HepG2 (cell line): ENCODE measurements around the gene WNT6. TPM values are rescaled to one million over a fixed set of nuclear protein-coding genes. Genes with fewer than 3 reads are reported as not detected.

Experiments used
- ATAC-seq: fragments of 200-7000 bp; cut with Tn5 transposase; 3 replicates; pipeline ENCODE4 v1.9.1; 2020; ENCODE audit warnings: mild to moderate bottlenecking, moderate library complexity
- BruUV-seq: library from RNA; stranded (reverse); fragments of 400-500 nt; replicated peaks from 2 replicates; lab custom pipeline; 2021; lab: Mats Ljungman, UMichigan
- CTCF ChIA-PET: fragments of 300-600 bp; formaldehyde crosslinking; extraction: SDS; loops from one replicate; lab custom pipeline; 2021; ENCODE audit warnings: low total read pairs, inconsistent platforms, low intra/inter-chr PET ratio; lab: Yijun Ruan, JAX
- POLR2A ChIA-PET: fragments of 350-600 bp; sonication (Branson Sonifier 250); formaldehyde crosslinking; loops from one replicate; lab custom pipeline; 2020; ENCODE audit warnings: antibody characterized with exemption, inconsistent platforms; lab: Yijun Ruan, JAX
- DNase-seq: peaks from one replicate; pipeline ENCODE4 v3.0.0-alpha.2; 2015; ENCODE audit warnings: low spot score
- FAIRE-seq: peaks from 3 replicates; lab custom pipeline; 2011; peaks lifted over from hg19 to GRCh38; lab: Jason Lieb, UNC
- H2AFZ ChIP-seq: one replicate; pipeline ENCODE4 v1.6.1; 2011; ENCODE audit warnings: low read length, inconsistent platforms
- H3K27ac ChIP-seq: fragments of 300-600 bp; 3 replicates; pipeline ENCODE4 v1.8.0; 2011; ENCODE audit warnings: mixed run types, mild to moderate bottlenecking, mixed read lengths, low read length, inconsistent platforms; ENCODE audit not compliant: insufficient read depth; ENCODE audit errors: extremely low read length
- H3K27me3 ChIP-seq, 2 experiments: fragments of 200-600 bp in 1 of 2; 2 replicates in 1 of 2; 3 replicates in 1 of 2; pipeline versions ENCODE4 v1.6.0 to v1.8.0; 2011; ENCODE audit warnings: low read length in 2 of 2, mild to moderate bottlenecking in 2 of 2, moderate library complexity in 2 of 2, inconsistent platforms in 1 of 2; ENCODE audit not compliant: insufficient read depth in 2 of 2, control insufficient read depth in 1 of 2
- H3K36me3 ChIP-seq, 2 experiments: fragments of 200-600 bp in 1 of 2; replicated peaks in 1 of 2; 2 replicates in 1 of 2; 3 replicates in 1 of 2; pipeline versions ENCODE4 v1.5.1 to v1.8.0; 2011; ENCODE audit warnings: low read length in 2 of 2, inconsistent platforms in 1 of 2; ENCODE audit not compliant: insufficient read depth in 2 of 2, control insufficient read depth in 1 of 2
- H3K4me1 ChIP-seq: 2 replicates; pipeline ENCODE4 v1.5.1; 2012; ENCODE audit warnings: low read length, inconsistent platforms; ENCODE audit not compliant: insufficient read depth
- H3K4me2 ChIP-seq: 2 replicates; pipeline ENCODE4 v1.6.0; 2011; ENCODE audit warnings: low read depth, low read length, inconsistent platforms
- H3K4me3 ChIP-seq, 3 experiments: fragments of 200-600 bp in 1 of 3; sonication (generic), shearing (Covaris generic) in 1 of 3; replicated peaks in 1 of 3; 2 replicates each; pipeline ENCODE4 v1.5.1; 2011 to 2016; ENCODE audit warnings: low read length in 3 of 3, inconsistent platforms in 2 of 3, low read depth in 2 of 3, mild to moderate bottlenecking in 2 of 3, control low read depth in 1 of 3, mixed read lengths in 1 of 3; ENCODE audit not compliant: insufficient read depth in 1 of 3
- H3K79me2 ChIP-seq: one replicate; pipeline ENCODE4 v1.6.1; 2011; ENCODE audit warnings: low read length, inconsistent platforms; ENCODE audit not compliant: insufficient read depth
- H3K9ac ChIP-seq: 2 replicates; pipeline ENCODE4 v1.6.0; 2011; ENCODE audit warnings: mild to moderate bottlenecking, low read depth, low read length, inconsistent platforms; ENCODE audit not compliant: insufficient read depth
- H3K9me3 ChIP-seq: 2 replicates; pipeline ENCODE4 v1.5.1; 2012; ENCODE audit warnings: mild to moderate bottlenecking, low read length
- H4K20me1 ChIP-seq: 2 replicates; pipeline ENCODE4 v1.6.0; 2011; ENCODE audit warnings: inconsistent platforms, mild to moderate bottlenecking, low read length, moderate library complexity; ENCODE audit not compliant: insufficient read depth
- CHD2 ChIP-seq: IDR thresholded peaks from 2 replicates; pipeline ENCODE4 v1.6.1; 2011; ENCODE audit warnings: low read depth, low read length, improper control_type of control experiment
- HHEX ChIP-seq: IDR thresholded peaks from 2 replicates; pipeline ENCODE4 v1.6.1; 2016; ENCODE audit warnings: control low read depth
- HMGXB4 ChIP-seq, 2 experiments: sonication (generic) in 1 of 2; formaldehyde crosslinking in 1 of 2; IDR thresholded peaks; 2 replicates each; pipeline versions ENCODE4 v1.4.0 to v1.6.1; 2018 to 2020; ENCODE audit warnings: missing genetic modification reagents in 2 of 2, borderline replicate concordance in 1 of 2, low read depth in 1 of 2, mild to moderate bottlenecking in 1 of 2, missing biosample characterization in 1 of 2
- KMT2A ChIP-seq: sonication (generic); formaldehyde crosslinking; IDR thresholded peaks from 2 replicates; pipeline ENCODE4 v1.4.0; 2020; ENCODE audit warnings: missing genetic modification reagents
- ONECUT2 ChIP-seq: sonication (generic); formaldehyde crosslinking; IDR thresholded peaks from 2 replicates; pipeline ENCODE4 v1.4.0; 2020; ENCODE audit warnings: missing genetic modification reagents
- PITX1 ChIP-seq: sonication (generic); formaldehyde crosslinking; IDR thresholded peaks from 2 replicates; pipeline ENCODE4 v1.5.1; 2020; ENCODE audit warnings: mild to moderate bottlenecking, missing genetic modification reagents
- RBM22 ChIP-seq: fragments of 200-400 bp; formaldehyde crosslinking; optimal IDR thresholded peaks from 2 replicates; pipeline ENCODE3; 2017; ENCODE audit warnings: mild to moderate bottlenecking, low read length, moderate library complexity
- SIX4 ChIP-seq: sonication (generic); formaldehyde crosslinking; IDR thresholded peaks from 2 replicates; pipeline ENCODE4 v1.4.0; 2020; ENCODE audit warnings: missing genetic modification reagents
- SMC3 ChIP-seq: IDR thresholded peaks from 2 replicates; pipeline ENCODE4 v1.6.1; 2011; ENCODE audit warnings: low read length, improper control_type of control experiment
- TEAD3 ChIP-seq: optimal IDR thresholded peaks from 2 replicates; pipeline ENCODE3; 2016; ENCODE audit warnings: borderline replicate concordance
- XRCC5 ChIP-seq: fragments of 200-400 bp; formaldehyde crosslinking; optimal IDR thresholded peaks from 2 replicates; pipeline ENCODE3; 2017; ENCODE audit warnings: mild to moderate bottlenecking, low read length
- ZNF12 ChIP-seq: sonication (generic); formaldehyde crosslinking; IDR thresholded peaks from 2 replicates; pipeline ENCODE4 v1.5.0; 2020; ENCODE audit warnings: missing genetic modification reagents
- ZNF143 ChIP-seq: sonication (generic); formaldehyde crosslinking; IDR thresholded peaks from 2 replicates; pipeline ENCODE4 v1.4.0; 2020; ENCODE audit warnings: missing genetic modification reagents
- ZNF501 ChIP-seq: sonication (generic); formaldehyde crosslinking; IDR thresholded peaks from 2 replicates; pipeline ENCODE4 v1.5.1; 2020; ENCODE audit warnings: mild to moderate bottlenecking, moderate library complexity, missing genetic modification reagents
- ZNF615 ChIP-seq: sonication (generic); formaldehyde crosslinking; IDR thresholded peaks from 2 replicates; pipeline ENCODE4 v1.5.0; 2020; ENCODE audit warnings: mild to moderate bottlenecking, missing genetic modification reagents, borderline replicate concordance
- ZNF670 ChIP-seq: sonication (generic); formaldehyde crosslinking; IDR thresholded peaks from 2 replicates; pipeline ENCODE4 v1.8.0; 2022; ENCODE audit warnings: mild to moderate bottlenecking, missing genetic modification reagents, borderline replicate concordance
- WGBS: methylation state at CpG from one replicate; pipeline ENCODE4 v1.1.6; 2017; ENCODE audit warnings: low lambda C conversion rate; 5-methylcytosine and 5-hydroxymethylcytosine counted together
- in situ Hi-C: cut with HindIII; loops from 2 replicates; pipeline ENCODE4 v1.10.0; 2017; ENCODE audit warnings: low pct_unique_long_range_greater_than_20kb; ENCODE audit not compliant: extremely low pct_ligation_motif_present
- intact Hi-C: fragments of 100-400 bp; cut with micrococcal nuclease; formaldehyde crosslinking; loops from one replicate; pipeline ENCODE4 v1.10.0; 2022; ENCODE audit not compliant: unreplicated experiment
- polyA plus RNA-seq, 8 experiments: library from polyadenylated mRNA; depleted of rRNA in 3 of 8; stranded (reverse) in 7 of 8; unstranded in 1 of 8; fragments of >200 nt; fragmentation: Illumina TruSeq in 4 of 8; extraction: Trizol in 4 of 8; gene quantifications; 2 replicates each; pipeline versions ENCODE4 v1.2.1 to v1.2.3, GENCODE V29; 2011 to 2016; ENCODE audit warnings: low read depth in 4 of 8, missing spikeins in 1 of 8, mixed read lengths in 1 of 8; ENCODE audit not compliant: insufficient read depth in 1 of 8
- total RNA-seq, 5 experiments: library from RNA; depleted of rRNA; stranded (reverse); fragments of >200 nt; fragmentation: Illumina TruSeq; extraction: Trizol; gene quantifications; 2 replicates each; pipeline ENCODE4 v1.2.3, GENCODE V29; 2016; ENCODE audit warnings: low read depth in 1 of 5

The WNT6 gene
- total and polyA plus RNA-seq, 2 of the 13 experiments (the other 11 are each of a cell fraction or from before 2014, with no cell fraction given), result 0.20 TPM; not detected in 1

- ATAC-seq (no peak), FAIRE-seq (no peak), DNase-seq (no peak)
- no TSS peak for BruUV-seq
- Histone ChIP-seq H3K4me1 (peaks cover 14% of the 10 kb centered on the region), H2AFZ (no peak overlapping the region), H3K36me3 (no peaks in the 10 kb centered on the region), H3K9ac (no peak overlapping the region), H3K27me3 (peaks cover 29 to 89% of the 10 kb centered on the region in 2 experiments), H4K20me1 (peaks cover 8% of the 10 kb centered on the region; the same call in 1 of the 2 replicates), H3K27ac (no peak overlapping the region), H3K9me3 (no peaks in the 10 kb centered on the region), H3K4me3 (peak overlapping the region in 1 of 3 experiments; percentile 56; a peak in 1 of 6 replicates), H3K79me2 (no peaks in the 10 kb centered on the region), H3K4me2 (peak overlapping the region; percentile 50; the same call in 1 of the 2 replicates)
- no peak for TF ChIP-seq CHD2
- no peak for TF ChIP-seq ZNF615 (CRISPR knock-in tag)
- no peak for TF ChIP-seq HMGXB4 (CRISPR knock-in tag; IDR thresholded peaks at IDR 0.05; ENCODE audit: borderline replicate concordance in 1 of 2, low read depth in 1 of 2)
- no peak for TF ChIP-seq ZNF501 (CRISPR knock-in tag)
- no peak for TF ChIP-seq SMC3
- no peak for TF ChIP-seq XRCC5
- TF ChIP-seq TEAD3 (CRISPR knock-in tag), result no peak
- no peak for TF ChIP-seq KMT2A (CRISPR knock-in tag)
- no peak for TF ChIP-seq ZNF670 (CRISPR knock-in tag)
- TF ChIP-seq ZNF12 (CRISPR knock-in tag), result no peak
- no peak for TF ChIP-seq PITX1 (CRISPR knock-in tag)
- no peak for TF ChIP-seq SIX4 (CRISPR knock-in tag)
- no peak for TF ChIP-seq ZNF143
- TF ChIP-seq HHEX (CRISPR knock-in tag), result no peak
- TF ChIP-seq RBM22, result no peak
- no peak for TF ChIP-seq ONECUT2 (CRISPR knock-in tag)
- ChIA-PET POLR2A (no interaction called here), CTCF (no interaction called here)
- intact Hi-C loops (no loop called here), in situ Hi-C loops (no loop called here)
- 20% methylated on average over 11 of the region's 11 CpGs for WGBS
Observed at GRCh38 chr2:218879776-218880101, 20.1 kb downstream of the WNT6 start.
